Measurements from ENCODE around the gene KAZALD1. TPM values are rescaled to one million over a fixed set of nuclear protein-coding genes. Genes with fewer than 3 reads are reported as not detected.

Gene KAZALD1
- total RNA-seq, 3 donors from 2014 or later (not counting 1 experiment from before 2014, with no cell fraction given), result 0.49 TPM; not detected in 2

DNA sequence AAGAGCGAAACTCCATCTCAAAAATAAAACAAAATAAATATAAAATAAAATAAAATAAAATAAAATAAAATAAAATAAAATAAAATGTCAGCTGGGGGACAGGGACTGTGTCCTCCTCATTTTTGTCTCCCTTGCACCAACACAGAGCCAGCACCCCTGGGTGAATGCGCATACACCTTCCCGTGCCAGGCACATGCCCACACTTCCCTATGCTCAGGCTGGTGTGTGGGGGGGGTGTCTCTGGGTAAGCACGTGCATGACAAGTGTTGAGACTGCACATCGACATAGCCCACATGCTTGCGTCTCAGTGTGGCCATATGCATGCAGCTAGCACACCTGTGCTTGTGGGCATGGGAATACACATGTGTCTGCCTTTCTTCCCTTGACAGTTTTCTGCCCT lies 44.6 kb downstream of the KAZALD1 start:
- Mint-ChIP-seq H3K27ac (no peak overlapping the region), H3K4me3 (no peak overlapping the region), H3K27me3 (ENCODE audit: low read depth in 2 of 2) (peaks cover 37 to 47% of the 10 kb centered on the region in 2 donors), H3K36me3 (no peaks in the 10 kb centered on the region), H3K9me3 (no peaks in the 10 kb centered on the region), H3K4me1 (no peaks in the 10 kb centered on the region)
- no peak overlapping the region for H3K4me3 ChIP-seq (ENCODE audit: low read length)
- no peaks in the 10 kb centered on the region for H3K36me3 ChIP-seq (ENCODE audit: control insufficient read depth, insufficient read depth, low read length)
- H3K27ac ChIP-seq (ENCODE audit: low read length), result no peak overlapping the region
- TF ChIP-seq, protein P1, sequence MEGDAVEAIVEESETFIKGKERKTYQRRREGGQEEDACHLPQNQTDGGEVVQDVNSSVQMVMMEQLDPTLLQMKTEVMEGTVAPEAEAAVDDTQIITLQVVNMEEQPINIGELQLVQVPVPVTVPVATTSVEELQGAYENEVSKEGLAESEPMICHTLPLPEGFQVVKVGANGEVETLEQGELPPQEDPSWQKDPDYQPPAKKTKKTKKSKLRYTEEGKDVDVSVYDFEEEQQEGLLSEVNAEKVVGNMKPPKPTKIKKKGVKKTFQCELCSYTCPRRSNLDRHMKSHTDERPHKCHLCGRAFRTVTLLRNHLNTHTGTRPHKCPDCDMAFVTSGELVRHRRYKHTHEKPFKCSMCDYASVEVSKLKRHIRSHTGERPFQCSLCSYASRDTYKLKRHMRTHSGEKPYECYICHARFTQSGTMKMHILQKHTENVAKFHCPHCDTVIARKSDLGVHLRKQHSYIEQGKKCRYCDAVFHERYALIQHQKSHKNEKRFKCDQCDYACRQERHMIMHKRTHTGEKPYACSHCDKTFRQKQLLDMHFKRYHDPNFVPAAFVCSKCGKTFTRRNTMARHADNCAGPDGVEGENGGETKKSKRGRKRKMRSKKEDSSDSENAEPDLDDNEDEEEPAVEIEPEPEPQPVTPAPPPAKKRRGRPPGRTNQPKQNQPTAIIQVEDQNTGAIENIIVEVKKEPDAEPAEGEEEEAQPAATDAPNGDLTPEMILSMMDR (IDR thresholded peaks at IDR 0.05), result no peak
- H3K27me3 ChIP-seq (ENCODE audit: control insufficient read depth, insufficient read depth, low read length), result no peaks in the 10 kb centered on the region
- 59% methylated on average over 3 of the region's 6 CpGs for WGBS (ENCODE audit: insufficient coverage)
- no peaks in the 10 kb centered on the region for H3K4me1 ChIP-seq (ENCODE audit: control insufficient read depth, insufficient read depth, low read length)
- no peaks in the 10 kb centered on the region for H3K9me3 ChIP-seq (ENCODE audit: control insufficient read depth, insufficient read depth, low read length)
- ATAC-seq, result no peak
- intact Hi-C loops (cut with micrococcal nuclease), result no loop called here
- DNase-seq, result no peak

DNA sequence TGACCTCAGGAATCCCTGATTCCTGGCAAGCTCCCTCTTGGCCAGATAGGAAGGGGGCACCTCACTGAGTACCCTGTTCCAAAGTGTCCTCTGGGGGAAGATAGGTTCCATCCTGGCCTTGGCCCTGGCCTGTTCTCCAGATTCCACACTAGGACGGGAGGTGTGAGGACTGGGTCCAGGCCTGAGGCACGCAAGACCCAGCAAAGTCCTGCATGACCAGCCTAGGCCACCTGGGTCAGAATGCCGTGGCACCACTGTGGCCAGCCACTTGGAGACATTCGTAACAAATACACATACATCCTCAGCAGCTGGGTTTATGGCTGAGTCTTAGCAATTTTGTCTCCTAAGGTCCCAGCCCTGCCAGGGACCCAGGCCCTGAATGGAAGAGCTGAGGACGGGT lies 46.0 kb downstream of the KAZALD1 start:
- H3K27me3 Mint-ChIP-seq (ENCODE audit: low read depth in 2 of 2), result peaks cover 31 to 38% of the 10 kb centered on the region in 2 donors
- no peaks in the 10 kb centered on the region for H3K9me3 Mint-ChIP-seq
- ATAC-seq (no peak), DNase-seq (no peak)
- H3K4me3 Mint-ChIP-seq, result no peak overlapping the region
- Histone ChIP-seq H3K27me3 (ENCODE audit: control insufficient read depth, insufficient read depth, low read length) (no peaks in the 10 kb centered on the region), H3K27ac (ENCODE audit: low read length) (no peak overlapping the region), H3K4me3 (ENCODE audit: low read length) (no peak overlapping the region), H3K9me3 (ENCODE audit: control insufficient read depth, insufficient read depth, low read length) (no peaks in the 10 kb centered on the region), H3K4me1 (ENCODE audit: control insufficient read depth, insufficient read depth, low read length) (no peaks in the 10 kb centered on the region), H3K36me3 (ENCODE audit: control insufficient read depth, insufficient read depth, low read length) (no peaks in the 10 kb centered on the region)
- WGBS (ENCODE audit: insufficient coverage), result 89% methylated on average over 5 of the region's 5 CpGs
- TF ChIP-seq, protein P1 (IDR thresholded peaks at IDR 0.05), result no peak
- H3K4me1 Mint-ChIP-seq, result no peaks in the 10 kb centered on the region
- intact Hi-C loops (cut with micrococcal nuclease), result no loop called here
- H3K27ac Mint-ChIP-seq, result no peak overlapping the region
- H3K36me3 Mint-ChIP-seq, result no peaks in the 10 kb centered on the region

DNA sequence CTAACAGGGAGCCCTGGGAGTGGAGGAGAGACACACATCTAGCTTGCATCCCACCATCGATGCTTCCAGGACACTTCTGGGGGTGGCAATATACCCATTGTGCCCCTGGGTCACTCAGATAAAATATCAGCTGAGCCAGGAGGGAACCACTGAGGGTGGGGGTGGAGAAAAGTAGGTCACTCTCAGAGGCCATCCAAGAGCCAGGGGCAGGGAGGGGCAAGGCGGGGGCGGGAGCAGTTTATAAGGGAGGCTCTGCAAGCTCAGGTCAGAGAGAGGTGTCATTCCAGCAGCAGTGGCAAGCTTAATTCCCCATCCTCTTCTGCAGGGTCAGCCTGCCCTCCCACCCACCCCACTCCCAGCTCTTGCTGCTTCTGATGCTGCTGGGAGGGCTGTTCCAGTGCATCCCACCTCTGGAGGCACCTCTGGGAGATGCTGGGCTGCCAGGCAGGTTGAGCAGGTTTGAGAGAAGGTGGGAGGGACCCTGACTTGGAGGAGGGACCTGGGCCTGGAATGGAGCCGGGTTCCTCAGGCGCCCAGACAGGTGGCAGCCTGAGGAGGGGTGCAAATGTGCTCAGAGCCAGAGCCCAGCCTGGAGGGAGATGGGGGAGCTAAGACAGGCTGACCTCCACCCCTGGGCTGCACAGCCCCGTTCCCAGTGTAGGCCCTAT lies 49.2 kb downstream of the KAZALD1 start:
- Histone ChIP-seq H3K27ac (ENCODE audit: low read length) (no peak overlapping the region), H3K27me3 (ENCODE audit: control insufficient read depth, insufficient read depth, low read length) (peaks cover 5% of the 10 kb centered on the region), H3K36me3 (ENCODE audit: control insufficient read depth, insufficient read depth, low read length) (no peaks in the 10 kb centered on the region), H3K9me3 (ENCODE audit: control insufficient read depth, insufficient read depth, low read length) (no peaks in the 10 kb centered on the region), H3K4me1 (ENCODE audit: control insufficient read depth, insufficient read depth, low read length) (no peaks in the 10 kb centered on the region), H3K4me3 (ENCODE audit: low read length) (no peak overlapping the region)
- Mint-ChIP-seq H3K27me3 (ENCODE audit: low read depth in 2 of 2) (peaks cover 28 to 40% of the 10 kb centered on the region in 2 donors), H3K9me3 (no peaks in the 10 kb centered on the region), H3K4me1 (no peaks in the 10 kb centered on the region), H3K27ac (no peak overlapping the region), H3K4me3 (no peak overlapping the region), H3K36me3 (no peaks in the 10 kb centered on the region)
- DNase-seq (no peak), ATAC-seq (no peak)
- intact Hi-C loops (cut with micrococcal nuclease), result no loop called here
- 73% methylated on average over 6 of the region's 6 CpGs for WGBS (ENCODE audit: insufficient coverage)
- TF ChIP-seq, protein P1 (IDR thresholded peaks at IDR 0.05), result no peak

DNA sequence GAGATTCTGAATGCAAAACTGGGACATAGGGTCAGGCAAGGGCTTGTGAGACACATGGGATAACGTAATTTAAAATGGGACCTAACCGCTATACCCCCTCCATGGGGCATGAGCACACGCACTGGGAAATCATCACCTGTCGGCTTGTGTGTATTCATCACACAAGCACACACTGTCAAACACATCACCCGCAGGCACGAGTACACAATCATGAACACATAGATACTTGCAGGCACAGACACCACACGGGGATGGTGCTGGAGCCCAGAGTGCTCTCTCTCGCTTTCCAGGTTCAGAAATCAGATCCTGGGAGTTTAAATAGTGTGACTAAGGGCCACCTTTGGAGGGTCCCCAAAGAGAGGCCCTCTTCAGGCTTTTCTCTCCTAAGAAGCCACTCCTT lies 49.8 kb downstream of the KAZALD1 start:
- Mint-ChIP-seq H3K9me3 (no peaks in the 10 kb centered on the region), H3K36me3 (no peaks in the 10 kb centered on the region), H3K4me3 (no peak overlapping the region), H3K27ac (no peak overlapping the region), H3K4me1 (no peaks in the 10 kb centered on the region), H3K27me3 (ENCODE audit: low read depth in 2 of 2) (peaks cover 32 to 44% of the 10 kb centered on the region in 2 donors)
- no peak overlapping the region for H3K4me3 ChIP-seq (ENCODE audit: low read length)
- intact Hi-C loops (cut with micrococcal nuclease), result no loop called here
- peaks cover 5% of the 10 kb centered on the region for H3K27me3 ChIP-seq (ENCODE audit: control insufficient read depth, insufficient read depth, low read length)
- DNase-seq (no peak), ATAC-seq (no peak)
- H3K27ac ChIP-seq (ENCODE audit: low read length), result no peak overlapping the region
- no peaks in the 10 kb centered on the region for H3K4me1 ChIP-seq (ENCODE audit: control insufficient read depth, insufficient read depth, low read length)
- 92% methylated on average over 8 of the region's 8 CpGs for WGBS (ENCODE audit: insufficient coverage)
- no peaks in the 10 kb centered on the region for H3K36me3 ChIP-seq (ENCODE audit: control insufficient read depth, insufficient read depth, low read length)
- no peaks in the 10 kb centered on the region for H3K9me3 ChIP-seq (ENCODE audit: control insufficient read depth, insufficient read depth, low read length)
- TF ChIP-seq, protein P1 (IDR thresholded peaks at IDR 0.05), result no peak

Data from natural killer cell (primary cell).